22Rv1 (cell line): Measurements from ENCODE around the gene ORM1.

ENCODE experiments used
- CTCF ChIP-seq: fragments of 450-650 bp; IDR thresholded peaks from 2 replicates; pipeline ENCODE4 v1.5.1; 2017; ENCODE audit warnings: mild to moderate bottlenecking
- ZFX ChIP-seq: fragments of 450-650 bp; IDR thresholded peaks from 2 replicates; pipeline ENCODE4 v1.6.1; 2017; ENCODE audit warnings: antibody characterized with exemption, borderline replicate concordance

DNA sequence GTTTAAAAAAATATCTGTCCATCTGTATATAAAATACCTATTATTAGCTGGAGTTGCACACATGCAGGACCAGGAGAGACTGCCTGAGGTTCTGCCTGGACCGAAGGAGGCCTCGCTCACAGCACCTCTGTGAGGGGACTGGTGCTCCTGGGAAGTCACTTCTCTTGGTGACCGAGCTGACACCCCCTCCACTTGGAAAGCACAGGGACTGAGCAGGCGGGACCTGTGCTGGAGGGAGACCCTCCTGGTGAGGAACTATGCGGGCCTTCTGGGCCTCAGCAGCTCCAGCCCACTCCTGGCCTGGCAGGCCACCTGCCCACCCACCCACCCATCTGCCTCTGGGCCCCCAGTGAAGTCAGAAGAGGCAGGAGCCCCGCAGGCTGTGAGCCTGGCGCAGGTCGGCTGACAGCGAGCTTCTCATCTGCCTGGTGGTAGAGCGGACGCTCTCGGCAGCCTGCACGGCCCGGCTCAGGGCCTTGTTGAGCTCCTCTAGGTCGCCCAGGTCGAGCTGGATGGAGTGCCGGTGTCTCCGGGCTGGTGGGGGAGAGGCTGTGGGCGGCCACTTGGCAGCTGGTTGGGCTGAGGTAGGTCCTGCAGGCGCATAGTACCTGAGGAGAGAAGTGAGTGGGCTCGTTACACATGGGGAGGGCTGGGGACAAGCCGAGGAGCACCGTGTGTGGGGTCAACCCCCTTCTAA, 13.9 kb downstream of the ORM1 start:
- TF ChIP-seq CTCF (no peak), ZFX (no peak)
